22Rv1 (cell line): ENCODE results near the gene MGAT4B.

Experiments used
- H3K27ac ChIP-seq: fragments of 450-650 bp; 2 replicates; pipeline ENCODE4 v1.5.1; 2017
- ZFX ChIP-seq: fragments of 450-650 bp; IDR thresholded peaks from 2 replicates; pipeline ENCODE4 v1.6.1; 2017; ENCODE audit warnings: antibody characterized with exemption, borderline replicate concordance
- TF ChIP-seq, protein P1 (sequence below): fragments of 450-650 bp; IDR thresholded peaks from 2 replicates; pipeline ENCODE4 v1.5.1; 2017; ENCODE audit warnings: mild to moderate bottlenecking

MGAT4B gene

DNA sequence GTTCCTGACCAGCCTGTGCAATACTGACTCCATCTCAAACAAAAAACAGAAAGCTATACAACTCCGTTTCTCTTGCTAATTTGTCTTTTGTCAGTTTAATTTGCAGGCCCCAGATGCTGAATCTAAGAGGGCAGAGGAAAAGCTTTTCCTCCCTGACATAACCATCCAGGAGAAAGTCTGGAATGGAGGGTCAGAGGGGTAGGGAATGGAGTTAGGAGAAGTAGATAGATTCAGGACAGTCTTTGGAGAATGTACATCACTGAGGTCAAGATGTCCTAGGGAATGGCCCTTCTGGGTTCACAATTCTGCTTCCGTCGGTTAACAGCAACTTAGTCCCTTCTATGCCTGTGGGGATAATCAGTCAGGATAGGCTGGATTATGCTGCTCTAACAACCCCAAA lies 7.4 kb upstream of the MGAT4B start:
- no peak for TF ChIP-seq ZFX
- TF ChIP-seq, protein P1, sequence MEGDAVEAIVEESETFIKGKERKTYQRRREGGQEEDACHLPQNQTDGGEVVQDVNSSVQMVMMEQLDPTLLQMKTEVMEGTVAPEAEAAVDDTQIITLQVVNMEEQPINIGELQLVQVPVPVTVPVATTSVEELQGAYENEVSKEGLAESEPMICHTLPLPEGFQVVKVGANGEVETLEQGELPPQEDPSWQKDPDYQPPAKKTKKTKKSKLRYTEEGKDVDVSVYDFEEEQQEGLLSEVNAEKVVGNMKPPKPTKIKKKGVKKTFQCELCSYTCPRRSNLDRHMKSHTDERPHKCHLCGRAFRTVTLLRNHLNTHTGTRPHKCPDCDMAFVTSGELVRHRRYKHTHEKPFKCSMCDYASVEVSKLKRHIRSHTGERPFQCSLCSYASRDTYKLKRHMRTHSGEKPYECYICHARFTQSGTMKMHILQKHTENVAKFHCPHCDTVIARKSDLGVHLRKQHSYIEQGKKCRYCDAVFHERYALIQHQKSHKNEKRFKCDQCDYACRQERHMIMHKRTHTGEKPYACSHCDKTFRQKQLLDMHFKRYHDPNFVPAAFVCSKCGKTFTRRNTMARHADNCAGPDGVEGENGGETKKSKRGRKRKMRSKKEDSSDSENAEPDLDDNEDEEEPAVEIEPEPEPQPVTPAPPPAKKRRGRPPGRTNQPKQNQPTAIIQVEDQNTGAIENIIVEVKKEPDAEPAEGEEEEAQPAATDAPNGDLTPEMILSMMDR = no peak
- H3K27ac ChIP-seq = no peak overlapping the region

DNA sequence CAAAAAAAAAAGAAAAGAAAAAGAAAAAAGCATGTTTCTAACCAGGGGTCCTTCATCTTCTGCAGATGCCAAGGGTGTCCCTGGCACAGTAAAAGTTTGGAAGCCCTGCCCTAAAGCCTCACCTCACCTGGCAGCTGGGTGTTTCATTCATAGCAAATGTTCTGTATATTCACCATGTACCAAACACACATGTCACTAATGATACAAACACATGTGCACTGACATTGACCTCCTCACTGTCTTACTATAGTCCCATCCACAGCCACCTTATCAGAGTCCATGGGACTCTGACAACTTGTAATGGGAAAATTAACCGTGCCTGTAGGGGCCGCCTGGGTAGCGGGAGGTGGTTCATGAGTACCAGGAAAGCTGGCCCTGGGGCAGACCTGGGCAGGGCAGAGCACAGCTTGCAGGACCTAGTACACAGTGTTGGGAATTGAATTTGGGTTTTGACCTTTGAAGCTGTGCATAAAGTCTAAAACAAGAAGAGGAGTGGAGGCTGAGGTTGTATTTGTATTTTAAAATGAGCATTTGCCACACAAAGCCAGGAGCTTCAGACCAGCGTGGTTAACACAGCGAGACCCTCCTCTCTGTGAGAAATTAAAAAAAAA lies 6.4 kb upstream of the MGAT4B start:
- H3K27ac ChIP-seq = no peak overlapping the region
- TF ChIP-seq, protein P1 = no peak
- no peak for TF ChIP-seq ZFX

DNA sequence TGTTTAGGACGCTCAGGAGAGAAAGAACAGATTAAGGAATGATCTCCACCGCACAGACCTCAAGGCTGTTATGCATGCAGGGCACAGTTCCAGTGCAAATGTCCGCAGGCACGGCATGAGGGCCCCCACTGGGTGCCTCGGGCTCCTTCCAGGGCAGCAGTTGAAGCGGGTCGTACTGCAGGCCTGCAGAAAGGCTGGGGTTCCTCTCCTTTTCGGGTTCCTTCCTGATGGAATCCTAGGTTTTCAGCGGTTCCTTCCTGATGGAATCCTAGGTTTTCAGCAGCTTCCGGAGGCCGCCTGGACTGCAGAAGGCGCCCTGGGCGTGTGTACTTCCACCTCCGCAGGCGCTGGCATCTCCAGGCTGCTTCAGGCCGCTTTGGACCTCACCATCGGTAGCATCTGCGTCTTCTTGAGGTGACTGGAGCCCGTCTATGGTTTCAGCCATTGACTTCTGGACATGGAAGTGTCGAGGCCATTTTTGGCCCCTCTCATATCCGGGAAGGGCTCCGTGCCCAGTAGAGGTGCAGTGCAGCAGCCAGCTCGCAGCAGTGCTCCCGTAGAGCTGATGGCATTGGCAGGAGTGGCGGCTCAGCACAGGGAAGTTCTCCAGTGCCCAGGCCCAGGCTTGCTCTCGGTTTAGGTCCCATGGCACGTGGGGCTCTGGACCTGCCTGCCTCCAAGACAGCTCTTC lies 5.6 kb upstream of the MGAT4B start:
- no peak overlapping the region for H3K27ac ChIP-seq
- TF ChIP-seq, protein P1 = no peak
- TF ChIP-seq ZFX = no peak

DNA sequence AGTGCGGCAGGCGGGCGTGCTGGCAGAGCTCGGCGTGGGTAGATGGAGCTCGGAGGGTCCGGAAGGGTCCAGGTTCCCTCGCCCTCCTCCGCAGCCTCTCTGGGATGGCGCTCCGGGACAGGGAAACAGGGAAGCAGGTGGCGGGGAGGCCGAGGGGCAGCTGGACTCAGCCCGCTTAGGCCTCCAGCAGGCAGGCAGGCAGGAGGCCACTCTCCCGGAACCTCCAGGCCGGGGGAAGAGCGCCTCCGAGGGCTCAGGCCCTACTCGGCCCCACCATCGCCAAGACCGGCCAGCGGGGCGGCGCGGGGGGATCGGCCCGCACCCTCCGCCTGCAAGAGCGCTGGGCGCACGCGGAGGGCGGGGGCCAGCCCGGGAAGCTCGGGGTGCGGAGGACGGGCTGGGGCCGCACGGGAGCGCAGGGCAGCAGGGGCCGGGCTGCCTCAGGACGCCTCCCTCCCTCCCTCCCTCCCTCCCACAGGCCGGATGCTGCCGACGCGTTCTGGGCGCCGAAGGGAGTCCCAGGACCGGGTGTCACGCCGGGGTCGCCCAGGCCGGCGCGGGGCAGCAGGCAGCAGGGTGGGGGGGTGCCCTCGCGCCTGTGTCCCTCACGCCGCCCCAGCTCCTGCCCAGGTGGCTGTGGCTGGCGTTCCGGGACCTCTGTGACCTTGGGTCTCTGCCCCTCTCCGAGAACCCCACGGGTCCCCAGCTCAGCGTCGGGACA lies 977 bp downstream of the MGAT4B start:
- peak overlapping the region; percentile 90 for H3K27ac ChIP-seq
- TF ChIP-seq, protein P1 = no peak
- TF ChIP-seq ZFX = no peak

DNA sequence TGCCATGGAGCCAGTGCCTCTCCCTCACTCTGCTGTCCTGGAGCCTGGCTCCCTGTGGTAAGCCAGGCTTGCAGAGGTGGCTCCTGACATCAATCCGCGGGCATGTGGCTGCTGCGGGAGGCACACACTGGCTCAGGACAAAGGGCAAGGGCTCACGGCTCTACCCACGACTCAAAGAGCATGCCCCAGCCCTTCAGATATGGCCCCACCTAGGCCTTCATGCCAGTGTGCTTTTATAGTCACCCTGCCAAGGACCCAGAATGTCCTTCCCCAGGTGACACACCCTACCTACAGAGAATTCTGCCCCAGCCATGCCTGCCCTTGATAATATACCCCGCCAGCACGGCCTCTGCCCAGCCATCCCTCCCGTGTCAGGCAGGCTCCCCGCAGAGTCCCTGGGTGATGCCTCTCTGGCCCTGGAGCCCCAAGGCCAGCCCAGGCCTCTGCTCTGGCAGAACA lies 1.6 kb downstream of the MGAT4B start:
- peak overlapping the region; percentile 90 for H3K27ac ChIP-seq
- no peak for TF ChIP-seq ZFX
- TF ChIP-seq, protein P1 = no peak

DNA sequence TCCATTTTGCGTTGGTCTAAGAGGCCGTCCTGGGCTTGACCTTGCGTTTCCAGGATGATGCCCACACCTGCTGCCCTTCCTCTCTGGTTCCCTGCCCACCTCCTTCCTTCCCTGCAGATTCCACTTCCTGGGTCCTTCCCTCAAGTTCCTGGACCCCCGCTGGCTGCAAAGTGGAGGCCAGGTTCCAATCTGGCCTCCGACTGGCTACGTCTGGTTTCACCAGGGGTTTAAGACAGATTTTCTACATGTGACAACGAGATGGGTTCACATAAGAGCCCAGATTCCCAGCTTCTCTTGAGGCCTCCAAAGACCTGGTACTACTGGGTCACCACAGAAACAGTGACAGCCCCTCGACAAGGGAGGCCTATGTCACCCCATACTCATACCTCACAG lies 2.1 kb downstream of the MGAT4B start:
- H3K27ac ChIP-seq = peak overlapping the region; percentile 90
- no peak for TF ChIP-seq ZFX
- TF ChIP-seq, protein P1 = no peak
